Effector memory CD4-positive, alpha-beta T cell (primary cell): ENCODE measurements around the gene TMEM259.
A peak's percentile ranks its signal among the peaks of the same experiment; 100 is the strongest.

Experiments
- DNase-seq, 3 donors: peaks; one replicate each; pipeline ENCODE4 v3.0.0-alpha.2; 2020
- H3K27ac ChIP-seq: 2 replicates; pipeline ENCODE4 v1.7.0; 2013; ENCODE audit warnings: mild to moderate bottlenecking, low read length, moderate library complexity; ENCODE audit not compliant: insufficient read depth, poor library complexity, severe bottlenecking
- H3K27me3 ChIP-seq: replicated peaks from 2 replicates; pipeline ENCODE4 v1.7.0; 2013; ENCODE audit warnings: mild to moderate bottlenecking, low read length; ENCODE audit not compliant: insufficient read depth, control insufficient read depth, poor library complexity, severe bottlenecking
- H3K36me3 ChIP-seq: 2 replicates; pipeline ENCODE4 v1.7.0; 2013; ENCODE audit warnings: mild to moderate bottlenecking, low read length, moderate library complexity; ENCODE audit not compliant: control insufficient read depth, insufficient read depth
- H3K4me1 ChIP-seq: 2 replicates; pipeline ENCODE4 v1.7.0; 2013; ENCODE audit warnings: low read length, mild to moderate bottlenecking; ENCODE audit not compliant: control insufficient read depth, insufficient read depth, poor library complexity, severe bottlenecking
- H3K4me3 ChIP-seq: 2 replicates; pipeline ENCODE4 v1.7.0; 2013; ENCODE audit warnings: low read length, low read depth, mild to moderate bottlenecking; ENCODE audit not compliant: insufficient read depth, poor library complexity, severe bottlenecking
- H3K9me3 ChIP-seq: 2 replicates; pipeline ENCODE4 v1.7.0; 2013; ENCODE audit warnings: mild to moderate bottlenecking, low read length, moderate library complexity; ENCODE audit not compliant: control insufficient read depth

The TMEM259 gene

DNA sequence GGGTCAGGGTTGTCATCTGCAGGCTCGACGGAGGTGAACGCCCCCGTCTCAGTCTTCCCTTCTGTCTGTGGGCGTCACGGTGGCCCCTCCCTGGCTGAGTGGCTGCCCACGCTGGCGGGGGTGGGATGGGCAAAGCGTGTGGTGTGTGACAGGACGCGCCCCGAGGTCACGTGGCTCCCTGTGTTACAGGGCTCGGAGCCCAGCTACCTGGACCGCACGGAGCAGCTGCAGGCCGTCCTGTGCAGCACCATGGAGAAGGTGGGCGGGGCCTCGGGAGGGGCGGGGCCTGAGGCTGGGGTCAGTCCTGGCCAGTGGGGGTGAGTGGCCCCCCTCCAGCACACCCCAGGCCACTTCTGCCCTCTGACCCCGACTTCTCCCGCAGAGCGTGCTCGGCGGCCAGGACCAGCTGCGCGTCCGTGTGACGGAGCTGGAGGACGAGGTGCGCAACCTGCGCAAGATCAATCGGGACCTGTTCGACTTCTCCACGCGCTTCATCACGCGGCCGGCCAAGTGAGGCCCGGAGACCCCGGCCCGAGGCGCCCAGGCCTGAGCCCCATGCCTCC lies 27.0 kb downstream of the TMEM259 start:
- H3K9me3 ChIP-seq = no peaks in the 10 kb centered on the region
- peaks cover under 1% of the 10 kb centered on the region for H3K27me3 ChIP-seq
- H3K36me3 ChIP-seq = peaks cover 16% of the 10 kb centered on the region
- H3K27ac ChIP-seq = no peak overlapping the region
- H3K4me3 ChIP-seq = no peak overlapping the region
- DNase-seq = no peak
- peaks cover 11% of the 10 kb centered on the region for H3K4me1 ChIP-seq

DNA sequence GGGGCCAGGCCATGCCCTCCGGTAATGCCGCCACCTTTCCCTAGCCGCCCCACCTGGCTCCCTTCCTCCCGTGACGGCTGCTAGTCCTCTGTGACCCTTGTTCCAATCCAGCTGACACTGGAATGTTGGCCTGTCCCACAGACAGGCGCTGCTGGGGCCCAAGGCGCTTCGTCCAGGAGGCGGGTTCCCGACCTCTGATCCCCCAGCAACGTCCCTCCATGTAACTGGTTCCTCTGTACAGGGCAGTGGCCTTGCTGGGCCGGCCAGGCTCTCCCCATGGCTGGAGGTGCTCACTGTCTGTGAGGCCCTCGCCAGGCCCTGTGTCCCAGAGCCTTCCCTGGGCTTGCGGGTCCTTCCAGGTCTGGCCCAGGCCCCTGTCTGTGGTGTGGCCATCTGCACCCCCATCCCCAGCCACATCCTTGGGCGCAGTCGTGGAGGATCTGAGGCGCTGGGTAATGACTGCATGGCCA lies 27.5 kb downstream of the TMEM259 start:
- Histone ChIP-seq H3K4me1 (peaks cover 11% of the 10 kb centered on the region), H3K9me3 (no peaks in the 10 kb centered on the region), H3K27ac (no peak overlapping the region), H3K4me3 (no peak overlapping the region), H3K36me3 (peaks cover 20% of the 10 kb centered on the region), H3K27me3 (no peaks in the 10 kb centered on the region)
- DNase-seq = no peak

DNA sequence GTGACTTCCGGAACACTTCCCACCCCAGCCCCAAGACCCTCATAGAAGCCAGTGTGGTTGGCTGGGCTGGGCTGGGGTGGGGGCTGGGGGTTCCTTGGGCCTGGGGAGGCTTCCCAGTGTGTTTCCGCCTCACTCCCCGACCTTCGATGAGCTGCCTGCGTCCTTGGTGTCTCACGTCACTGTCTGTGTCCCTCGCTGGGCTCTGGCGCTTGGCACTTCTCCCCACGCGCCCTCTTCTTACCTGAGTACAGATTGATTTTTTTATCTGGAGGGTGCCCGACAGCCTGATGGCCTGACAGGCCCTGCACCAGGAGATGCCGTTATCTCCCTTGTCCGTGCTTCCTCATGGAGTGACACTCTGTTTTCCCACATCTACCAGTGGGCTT lies 28.3 kb downstream of the TMEM259 start:
- Histone ChIP-seq H3K4me3 (no peak overlapping the region), H3K9me3 (no peaks in the 10 kb centered on the region), H3K27me3 (no peaks in the 10 kb centered on the region), H3K27ac (no peak overlapping the region), H3K4me1 (peaks cover 11% of the 10 kb centered on the region), H3K36me3 (peaks cover 20% of the 10 kb centered on the region)
- DNase-seq = no peak

DNA sequence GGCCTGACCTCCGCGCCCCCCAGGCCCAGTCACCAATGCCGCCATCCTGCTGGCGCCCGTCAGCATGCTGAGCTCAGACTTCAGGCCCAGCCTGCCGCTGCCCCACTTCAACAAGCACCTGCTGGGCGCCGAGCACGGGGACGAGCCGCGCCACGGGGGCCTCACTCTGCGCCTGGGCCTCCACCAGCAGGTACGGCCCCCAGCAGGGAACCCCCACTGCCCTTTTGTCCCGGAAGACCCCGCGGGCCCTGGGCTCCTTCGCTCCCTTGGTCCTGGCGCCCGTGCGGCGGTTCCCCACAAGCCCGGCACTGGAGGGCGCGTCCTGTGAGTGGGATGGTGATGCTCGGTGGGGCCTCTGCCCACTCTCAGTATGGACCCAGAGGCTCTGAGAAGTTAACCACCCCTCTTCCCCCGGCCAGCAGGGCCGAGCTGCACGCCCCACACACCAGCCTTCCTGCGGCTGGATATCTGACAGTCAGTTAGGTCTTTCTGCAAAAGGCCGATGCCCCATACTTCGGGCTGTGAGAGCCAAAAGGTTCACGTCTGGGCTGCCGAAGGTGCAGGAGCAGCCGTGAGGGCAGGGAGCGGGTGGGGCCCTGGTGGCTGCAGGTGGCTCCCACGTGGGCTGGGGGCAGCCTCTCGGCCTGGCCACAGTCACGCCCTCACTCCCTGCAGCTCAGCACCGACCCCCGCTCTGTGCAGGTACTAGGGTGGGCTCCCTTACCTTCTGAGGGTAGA lies 28.8 kb downstream of the TMEM259 start:
- Histone ChIP-seq H3K4me1 (peaks cover 11% of the 10 kb centered on the region), H3K9me3 (no peaks in the 10 kb centered on the region), H3K36me3 (peaks cover 20% of the 10 kb centered on the region), H3K27ac (no peak overlapping the region), H3K27me3 (no peaks in the 10 kb centered on the region), H3K4me3 (no peak overlapping the region)
- DNase-seq = no peak

DNA sequence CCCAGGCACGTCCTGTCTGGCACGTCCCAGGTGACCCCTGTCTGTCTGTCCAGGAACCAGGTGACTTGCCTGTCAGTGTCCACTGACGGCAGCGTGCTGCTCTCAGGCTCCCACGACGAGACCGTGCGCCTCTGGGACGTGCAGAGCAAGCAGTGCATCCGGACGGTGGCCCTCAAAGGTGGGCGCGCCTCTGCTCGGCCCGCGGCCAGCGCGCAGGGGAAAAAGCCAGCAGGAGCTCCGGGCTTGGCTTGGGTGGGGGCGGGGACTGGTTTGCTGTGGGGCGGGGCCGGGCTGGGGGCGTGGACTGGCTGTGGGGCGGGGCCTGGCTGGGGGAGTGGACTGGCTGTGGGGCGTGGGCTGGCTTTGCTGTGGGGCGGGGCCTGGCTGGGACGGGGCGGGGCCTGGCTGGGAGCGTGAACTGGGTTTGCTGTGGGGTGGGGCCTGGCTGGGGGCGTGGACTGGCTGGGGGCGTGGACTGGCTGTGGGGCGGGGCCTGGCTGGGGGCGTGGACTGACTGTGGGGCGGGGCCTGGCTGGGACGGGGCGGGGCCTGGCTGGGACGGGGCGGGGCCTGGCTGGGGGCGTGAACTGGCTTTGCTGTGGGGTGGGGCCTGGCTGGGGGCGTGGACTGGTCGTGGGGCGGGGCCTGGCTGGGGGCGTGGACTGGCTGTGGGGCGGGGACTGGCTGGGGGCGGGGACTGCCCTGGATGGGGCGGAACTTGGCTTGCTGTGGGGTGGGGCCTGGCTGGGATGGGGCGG lies 29.6 kb downstream of the TMEM259 start:
- H3K36me3 ChIP-seq = peaks cover 27% of the 10 kb centered on the region
- no peaks in the 10 kb centered on the region for H3K27me3 ChIP-seq
- no peak overlapping the region for H3K4me3 ChIP-seq

DNA sequence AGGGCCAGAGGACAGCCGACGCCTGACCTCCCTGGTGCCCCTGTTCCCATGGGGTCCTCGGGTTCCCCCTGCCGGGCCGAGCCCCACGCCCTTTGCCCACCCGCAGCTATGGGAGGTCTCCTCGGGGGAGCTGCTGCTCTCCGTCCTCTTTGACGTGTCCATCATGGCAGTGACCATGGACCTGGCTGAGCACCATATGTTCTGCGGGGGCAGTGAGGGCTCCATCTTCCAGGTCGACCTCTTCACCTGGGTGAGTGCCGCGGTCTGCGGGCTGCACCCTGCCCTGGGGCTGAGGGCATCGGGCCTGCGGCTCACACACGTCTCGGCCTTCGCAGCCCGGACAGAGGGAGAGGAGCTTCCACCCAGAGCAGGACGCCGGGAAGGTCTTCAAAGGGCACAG lies 30.2 kb downstream of the TMEM259 start:
- H3K36me3 ChIP-seq = peaks cover 30% of the 10 kb centered on the region
- H3K27me3 ChIP-seq = no peaks in the 10 kb centered on the region
- DNase-seq = no peak
- H3K27ac ChIP-seq = no peak overlapping the region
- H3K9me3 ChIP-seq = no peaks in the 10 kb centered on the region
- H3K4me3 ChIP-seq = no peak overlapping the region
- H3K4me1 ChIP-seq = peaks cover 2% of the 10 kb centered on the region

More for the DNA sequence above, 29.6 kb downstream of the TMEM259 start:
- Histone ChIP-seq H3K9me3 (no peaks in the 10 kb centered on the region), H3K27ac (no peak overlapping the region), H3K4me1 (peaks cover 8% of the 10 kb centered on the region)
- DNase-seq = peak; percentile 49 to 80 (median 62)

DNA sequence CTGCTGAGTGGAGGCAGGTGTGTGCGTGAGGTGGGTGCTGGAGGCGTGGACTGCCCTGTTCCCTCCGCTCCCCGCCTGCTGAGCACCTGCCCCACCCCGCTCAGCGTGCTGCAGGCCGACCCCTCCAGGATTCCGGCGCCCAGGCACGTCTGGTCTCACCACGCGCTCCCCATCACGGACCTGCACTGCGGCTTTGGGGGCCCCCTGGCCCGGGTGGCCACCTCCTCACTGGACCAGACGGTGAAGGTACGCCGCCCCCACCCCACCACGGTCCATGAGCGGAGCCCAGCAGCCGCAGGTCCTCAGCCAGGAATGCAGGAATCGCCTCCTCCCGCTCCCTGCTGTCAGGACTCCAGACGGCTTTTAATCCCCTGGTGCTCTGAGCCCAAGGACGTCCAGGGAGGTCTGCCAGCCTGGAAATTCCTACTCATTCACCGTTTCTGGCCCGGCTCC lies 30.8 kb downstream of the TMEM259 start:
- H3K9me3 ChIP-seq = no peaks in the 10 kb centered on the region
- H3K4me1 ChIP-seq = no peaks in the 10 kb centered on the region
- H3K36me3 ChIP-seq = peaks cover 31% of the 10 kb centered on the region
- H3K27ac ChIP-seq = no peak overlapping the region
- H3K4me3 ChIP-seq = no peak overlapping the region
- DNase-seq = no peak
- no peaks in the 10 kb centered on the region for H3K27me3 ChIP-seq

DNA sequence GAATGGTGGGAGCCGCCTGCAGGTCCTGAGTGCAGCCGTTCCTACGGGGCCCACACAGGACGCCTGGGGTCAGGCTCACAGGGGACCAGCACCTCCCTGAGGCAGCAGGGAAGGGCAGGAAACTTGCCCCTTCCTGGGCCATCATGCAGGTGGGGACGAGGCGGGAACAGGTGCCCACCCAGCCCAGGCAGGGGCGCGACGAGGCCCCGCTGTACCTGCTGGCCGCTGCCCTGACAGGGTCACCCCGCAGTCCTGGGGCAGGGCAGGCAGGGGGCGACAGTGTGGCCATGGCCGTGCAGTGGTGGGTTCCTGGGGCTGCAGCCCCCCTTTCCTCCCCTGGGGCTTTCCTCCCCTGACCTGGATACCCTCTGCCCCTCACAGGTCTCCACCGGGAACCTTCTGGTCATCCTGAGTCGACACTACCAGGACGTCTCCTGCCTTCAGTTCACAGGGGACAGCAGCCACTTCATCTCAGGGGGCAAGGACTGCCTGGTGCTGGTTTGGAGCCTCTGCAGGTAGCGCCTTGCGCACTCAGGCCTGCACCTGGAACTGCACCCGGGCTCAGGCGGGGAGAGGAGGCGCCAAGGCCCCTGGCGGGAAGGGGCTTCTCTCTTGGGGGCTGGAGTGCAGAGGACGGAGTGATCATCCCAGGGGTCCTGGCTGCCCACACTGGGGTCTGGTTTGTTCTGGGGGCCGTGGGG lies 31.4 kb downstream of the TMEM259 start:
- Histone ChIP-seq H3K4me1 (no peaks in the 10 kb centered on the region), H3K4me3 (no peak overlapping the region), H3K27me3 (no peaks in the 10 kb centered on the region), H3K9me3 (no peaks in the 10 kb centered on the region), H3K36me3 (peaks cover 31% of the 10 kb centered on the region), H3K27ac (no peak overlapping the region)
- no peak for DNase-seq

DNA sequence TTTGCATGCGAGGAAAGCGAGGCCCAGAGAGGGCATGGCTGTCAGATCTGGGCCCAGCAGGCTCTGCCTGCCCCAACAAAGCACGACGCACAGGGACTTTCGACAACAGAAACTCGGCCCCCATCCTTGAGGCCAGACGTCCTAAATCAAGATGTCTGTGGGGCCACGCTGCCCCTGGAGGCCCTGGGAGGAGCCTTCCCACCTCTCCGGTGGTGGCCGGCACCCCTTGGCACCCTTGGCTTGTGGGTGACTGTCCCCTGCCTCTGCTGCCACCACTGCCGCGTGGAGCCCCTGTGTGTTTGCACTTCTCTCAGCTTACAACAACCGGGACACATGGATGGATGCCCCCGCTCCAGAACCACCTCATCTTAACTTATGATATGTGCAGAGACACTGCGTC lies 32.4 kb downstream of the TMEM259 start:
- no peaks in the 10 kb centered on the region for H3K9me3 ChIP-seq
- no peak for DNase-seq
- H3K36me3 ChIP-seq = peaks cover 31% of the 10 kb centered on the region
- no peaks in the 10 kb centered on the region for H3K27me3 ChIP-seq
- no peak overlapping the region for H3K4me3 ChIP-seq
- peaks cover 5% of the 10 kb centered on the region for H3K4me1 ChIP-seq
- no peak overlapping the region for H3K27ac ChIP-seq
